GM19395 (cell line): ENCODE measurements around the gene NFIB.

Experiments used
- ATAC-seq: cut with Tn5 transposase; IDR thresholded peaks from one replicate; pipeline ENCODE4 v1.9.1; 2021; ENCODE audit warnings: mild to moderate bottlenecking, moderate library complexity; ENCODE audit not compliant: unreplicated experiment

NFIB gene

GRCh38 chr9:14249527-14249926, 64.4 kb downstream of the NFIB start:
- ATAC-seq: no peak

DNA sequence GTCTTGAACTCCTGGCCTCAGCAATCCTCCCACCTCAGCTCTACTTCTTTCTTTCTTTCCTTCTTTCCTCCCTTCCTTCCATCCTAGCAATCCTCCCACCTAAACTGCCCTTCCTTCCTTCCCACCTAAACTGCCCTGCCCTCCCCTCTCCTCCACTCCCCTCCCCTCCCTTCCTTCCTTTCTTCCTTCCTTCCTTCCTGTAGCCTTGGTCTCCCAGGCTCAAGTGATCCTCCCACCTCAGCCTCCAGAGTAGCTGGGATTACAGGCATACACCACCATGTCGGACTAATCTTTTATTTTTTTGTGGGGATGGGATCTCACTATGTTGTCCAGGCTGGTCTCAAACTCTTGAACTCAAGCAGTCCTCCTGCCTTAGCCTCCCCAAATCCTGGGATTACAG, 65.8 kb downstream of the NFIB start:
- no peak for ATAC-seq

DNA sequence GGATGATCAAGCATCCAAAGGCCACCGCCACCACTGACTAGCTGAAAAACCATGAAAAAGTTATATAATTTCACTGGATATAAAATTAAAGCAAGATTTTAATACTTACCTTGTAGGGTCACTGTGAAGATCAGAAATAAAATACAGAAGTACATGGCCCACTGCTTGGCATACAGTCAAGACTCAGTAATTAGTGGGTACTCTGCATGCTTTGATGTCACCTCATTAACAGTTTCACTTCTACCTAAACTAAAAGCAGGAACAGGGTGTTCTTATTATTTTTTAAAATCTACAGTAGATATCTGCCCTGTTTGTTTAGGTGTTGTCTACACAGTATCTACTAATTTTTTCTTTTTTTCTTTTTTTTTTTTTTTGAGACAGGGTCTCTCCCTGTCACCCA, 66.4 kb downstream of the NFIB start:
- ATAC-seq: no peak

GRCh38 chr9:14246951-14247350, 67.0 kb downstream of the NFIB start:
- ATAC-seq: no peak

DNA sequence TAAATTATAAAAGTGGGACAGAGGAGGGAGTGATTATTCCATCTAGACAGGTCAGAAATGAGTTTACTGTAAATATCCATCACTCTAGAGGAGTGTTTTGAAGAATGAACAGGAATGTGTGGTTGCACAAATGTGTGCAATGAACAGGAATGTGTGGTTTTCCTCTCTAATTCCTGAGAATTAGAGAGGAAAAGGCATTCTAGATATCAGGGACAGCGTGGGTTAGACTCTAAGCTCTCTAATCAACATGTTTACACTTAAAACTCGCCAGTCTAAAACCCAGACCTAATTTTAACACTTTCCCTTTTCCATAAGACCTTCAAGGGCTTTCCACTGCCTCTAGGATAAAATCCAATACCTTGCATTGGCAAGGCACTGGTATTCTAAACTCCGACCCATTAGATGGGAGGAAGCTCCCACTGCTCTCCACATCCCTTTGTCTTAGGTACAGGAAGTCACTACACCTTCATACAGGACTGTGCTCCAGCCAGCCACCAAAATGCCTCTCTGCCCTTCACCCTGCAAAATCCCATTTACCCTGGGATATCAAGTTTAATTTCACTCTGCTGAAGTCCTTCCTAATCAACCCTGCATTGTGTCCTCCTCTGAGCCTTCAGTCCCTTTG, 67.9 kb downstream of the NFIB start:
- ATAC-seq: no peak

DNA sequence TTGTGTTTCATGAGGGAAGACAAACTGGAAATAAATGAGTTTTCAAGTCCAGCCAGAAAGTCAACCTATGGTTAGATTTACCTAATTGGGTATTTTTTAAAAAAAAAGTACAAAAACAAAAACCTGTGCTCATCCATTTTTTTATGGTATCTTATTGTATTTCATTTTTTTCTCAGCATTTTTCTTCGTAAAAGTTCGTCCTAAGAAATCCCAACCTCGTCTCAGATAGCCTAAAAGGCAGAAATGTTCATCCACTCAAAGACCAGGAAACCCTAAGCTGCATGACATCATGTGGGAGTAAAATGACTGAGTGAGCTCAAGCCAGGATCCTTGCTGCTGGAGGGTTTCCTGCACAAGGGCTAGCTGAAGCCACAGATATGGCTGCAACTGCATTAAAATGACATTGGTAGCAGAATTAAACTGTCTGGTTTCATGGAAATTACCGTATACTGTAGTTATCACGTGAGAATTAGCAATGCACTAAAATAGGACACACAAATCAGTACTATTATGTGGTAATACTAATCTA, 70.4 kb downstream of the NFIB start:
- no peak for ATAC-seq

GRCh38 chr9:14242150-14242805, 71.7 kb downstream of the NFIB start:
- ATAC-seq: no peak

DNA sequence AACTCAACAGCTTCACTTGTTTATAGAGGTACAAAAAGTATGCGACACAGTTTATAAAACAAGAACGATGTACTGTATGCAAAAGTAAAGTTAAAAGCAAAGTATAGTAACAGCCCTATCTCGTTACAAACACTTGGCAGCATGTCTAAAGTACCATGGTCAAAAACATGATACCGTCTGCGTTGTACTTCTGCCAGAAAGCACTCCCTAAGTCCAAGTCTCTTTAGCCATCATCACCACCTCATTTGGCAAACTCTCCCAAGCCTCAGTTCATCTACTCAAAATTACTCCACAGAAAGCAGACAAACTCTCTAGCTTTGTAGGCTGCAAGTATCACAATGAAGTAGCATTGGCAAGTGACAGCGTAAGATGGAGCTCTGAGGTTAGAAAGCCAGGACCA, 73.4 kb downstream of the NFIB start:
- ATAC-seq: no peak

DNA sequence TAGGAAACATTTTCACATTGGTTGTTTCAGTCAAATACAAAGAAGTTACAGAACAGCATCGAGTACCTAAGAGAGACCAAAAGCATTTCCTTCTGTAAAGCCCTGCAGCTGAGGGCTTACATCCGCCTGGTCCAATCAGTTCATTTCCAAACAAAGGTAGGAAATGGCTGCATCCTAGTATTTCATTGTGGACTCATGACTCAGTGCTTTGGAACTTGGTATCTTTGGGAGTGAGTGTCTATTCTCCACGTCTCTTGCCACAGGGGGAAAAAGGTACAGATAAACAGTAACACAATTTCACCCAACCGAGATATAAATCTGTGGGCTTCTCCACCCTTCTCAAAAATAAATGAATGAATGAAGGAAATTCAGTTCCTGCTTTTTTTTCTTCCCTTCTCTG, 75.4 kb downstream of the NFIB start:
- ATAC-seq: no peak

DNA sequence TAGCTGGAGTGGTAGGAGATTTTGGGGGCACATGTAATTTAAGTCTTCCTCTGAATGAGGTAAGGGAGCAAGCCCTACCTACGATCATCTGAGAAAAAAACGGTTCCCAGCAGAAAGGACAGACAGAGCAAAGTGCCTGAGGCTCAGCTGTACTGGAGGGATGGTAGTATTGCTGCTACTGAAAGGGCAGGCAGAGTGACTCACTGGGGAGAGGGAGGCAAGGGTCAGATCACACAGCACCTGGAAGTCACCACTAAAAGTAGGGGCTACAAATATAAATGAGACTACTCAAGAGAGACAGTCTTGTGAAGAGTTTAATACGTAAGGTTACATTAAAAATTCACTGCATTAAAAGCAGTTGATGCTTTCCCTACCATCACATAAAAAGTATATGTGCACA, 75.9 kb downstream of the NFIB start:
- ATAC-seq: no peak

- ATAC-seq: no peak
Observed at GRCh38 chr9:14236591-14236990, 77.3 kb downstream of the NFIB start.

DNA sequence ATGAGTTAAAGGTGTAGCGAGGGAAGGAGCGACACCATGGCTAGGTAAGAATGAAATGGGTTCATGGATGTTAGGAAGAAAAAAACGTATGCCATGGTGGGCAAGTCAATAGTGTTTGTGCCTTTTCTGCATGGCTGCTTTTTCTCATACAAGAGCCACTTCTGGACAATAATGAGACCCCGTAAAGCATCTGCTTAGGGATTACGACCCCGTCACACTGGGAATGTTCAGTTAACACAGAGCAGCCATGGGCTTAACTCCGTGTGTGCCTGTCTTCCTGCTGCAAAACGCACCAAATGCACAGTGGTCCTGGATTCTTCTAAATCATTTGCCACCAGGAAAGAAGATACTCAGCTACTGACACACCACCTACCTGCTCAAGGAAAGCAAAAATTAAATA, 81.8 kb downstream of the NFIB start:
- no peak for ATAC-seq

- no peak for ATAC-seq
Observed at GRCh38 chr9:14231196-14231990, 82.5 kb downstream of the NFIB start.

DNA sequence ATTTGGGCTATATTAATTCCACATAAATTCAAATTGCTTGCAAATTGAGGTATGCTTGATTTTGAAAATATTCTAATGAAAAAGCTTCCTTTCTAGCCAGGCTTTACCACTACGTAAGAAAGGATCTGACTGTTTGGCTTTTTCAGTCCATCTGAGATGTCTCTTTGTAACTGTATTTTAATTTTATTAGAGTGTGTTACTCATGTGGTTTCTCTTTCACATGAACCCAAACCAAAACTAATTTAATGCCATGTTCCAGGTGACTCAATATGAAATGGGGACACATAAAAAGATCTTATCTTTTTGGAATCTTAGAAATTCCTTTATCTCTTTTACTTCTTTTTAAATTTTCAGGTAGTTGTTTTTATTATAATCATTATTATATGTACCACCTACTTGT, 85.3 kb downstream of the NFIB start:
- ATAC-seq: no peak

- ATAC-seq: no peak
Observed at GRCh38 chr9:14226855-14227532, 86.9 kb downstream of the NFIB start.

DNA sequence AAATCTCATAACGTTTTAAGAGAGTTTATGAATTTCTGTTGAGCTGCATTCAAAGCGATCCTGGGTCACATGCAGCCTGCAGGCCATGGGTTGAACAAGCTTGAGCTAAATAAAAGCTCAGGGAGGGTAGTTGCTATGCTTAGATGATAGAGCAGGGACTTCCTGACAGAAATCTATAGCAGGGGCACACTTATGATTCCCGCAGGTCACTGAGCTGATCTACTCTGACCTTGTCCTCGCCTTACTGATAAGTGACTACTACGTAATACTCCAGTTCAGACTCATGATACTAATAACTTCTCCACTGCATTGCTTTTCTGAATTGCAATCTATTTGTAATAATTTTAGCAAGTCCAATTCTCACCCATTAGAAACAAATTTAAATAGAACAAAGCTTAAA, 90.9 kb downstream of the NFIB start:
- ATAC-seq: no peak

GRCh38 chr9:14222149-14222835, 91.6 kb downstream of the NFIB start:
- no peak for ATAC-seq

DNA sequence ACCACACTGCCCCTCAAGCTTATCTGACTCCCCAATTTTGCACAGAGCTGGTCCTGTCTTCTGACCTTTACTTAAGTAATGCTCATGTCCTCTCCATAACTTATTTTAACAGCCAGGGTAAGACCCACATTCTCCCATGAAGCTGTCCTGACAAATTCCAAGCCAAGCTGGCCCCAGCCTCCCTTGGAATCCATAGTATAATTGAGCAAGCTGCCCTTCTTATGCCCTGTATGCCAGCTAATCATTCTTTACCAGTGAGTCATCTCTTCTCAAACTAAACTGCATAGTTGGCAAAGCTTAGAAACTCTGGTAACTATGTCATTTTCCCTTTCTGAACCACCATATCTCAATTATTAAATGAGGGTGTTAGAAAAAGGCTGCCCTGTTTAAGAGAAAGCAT, 92.4 kb downstream of the NFIB start:
- no peak for ATAC-seq

GRCh38 chr9:14221119-14221518, 92.8 kb downstream of the NFIB start:
- no peak for ATAC-seq

DNA sequence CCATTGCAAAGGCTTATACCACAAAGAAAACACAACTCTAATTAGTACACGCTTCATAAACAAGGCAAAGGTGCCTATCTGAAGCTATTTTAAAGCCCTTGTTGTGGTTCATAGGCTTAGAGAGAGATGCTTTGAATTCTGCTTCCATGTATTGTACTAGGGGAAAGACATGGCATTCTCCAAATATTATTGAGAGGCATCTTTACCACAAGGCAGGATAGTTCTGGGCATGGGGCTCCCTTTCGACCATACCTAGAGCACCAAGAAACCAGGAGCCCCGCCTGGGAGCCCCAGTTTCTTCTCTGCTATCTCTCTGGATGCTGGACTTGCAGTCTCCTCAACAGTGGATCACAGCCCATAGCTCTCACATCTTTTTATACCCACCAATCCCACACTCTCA, 93.7 kb downstream of the NFIB start:
- ATAC-seq: no peak

DNA sequence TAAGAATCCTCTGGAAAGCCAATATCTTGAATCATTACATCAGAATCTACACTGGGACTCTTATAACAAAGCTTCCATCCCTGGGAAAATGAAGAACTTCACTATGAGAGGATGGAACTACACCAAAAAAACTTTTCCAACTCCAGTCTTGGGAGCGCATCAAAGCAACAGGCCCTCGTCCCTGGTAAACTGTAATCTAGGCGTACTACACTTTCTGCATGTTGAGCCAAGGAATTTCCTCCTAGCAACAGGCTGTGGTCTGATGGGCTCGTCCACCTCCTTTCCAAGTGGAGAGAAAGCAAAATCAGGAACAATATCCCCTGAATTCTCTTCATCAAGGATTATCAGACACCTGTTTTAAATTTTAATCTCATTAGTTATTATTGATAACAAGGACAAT, 94.1 kb downstream of the NFIB start:
- no peak for ATAC-seq
